GM18951 (cell line): Measurements from ENCODE around the gene GLOD4.
"Not testable (repeated sequence)": the region's sequence is repeated elsewhere in the genome, so short reads cannot be mapped to it uniquely, and the experiment has no call there.

Source experiments
- POLR2A ChIP-seq: IDR thresholded peaks from 4 replicates; pipeline ENCODE4 v1.6.1; 2011; ENCODE audit warnings: mild to moderate bottlenecking; ENCODE audit not compliant: insufficient read length, insufficient read depth; ENCODE audit errors: extremely low read depth
- in situ Hi-C: fragments of 300-500 bp; cut with MboI; formaldehyde crosslinking; loops from one replicate; pipeline ENCODE4 v1.12.0; 2022; ENCODE audit warnings: low sequenced_read_pairs, mixed read lengths, inconsistent platforms; ENCODE audit not compliant: unreplicated experiment

GLOD4 gene

DNA sequence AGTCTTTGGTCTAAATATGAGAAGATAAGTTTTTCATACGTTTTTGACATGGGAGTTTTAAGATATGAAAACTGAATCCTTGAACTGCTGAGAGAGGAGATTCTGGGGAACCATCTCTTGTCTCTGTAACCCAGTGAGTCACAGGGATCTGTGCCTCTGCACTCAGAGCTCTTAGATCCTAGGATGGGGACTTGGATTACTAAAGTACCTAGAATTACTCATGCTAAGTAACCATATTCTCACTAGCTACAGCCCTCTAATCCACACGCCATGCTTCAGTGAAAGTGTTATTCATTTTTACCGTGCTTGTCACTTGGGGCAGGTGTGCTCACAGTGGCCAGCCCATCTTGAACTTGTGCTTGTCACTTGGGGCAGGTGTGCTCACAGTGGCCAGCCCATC, 2.1 kb upstream of the GLOD4 start:
- no peak for TF ChIP-seq POLR2A
- in situ Hi-C loops, result no loop called here

DNA sequence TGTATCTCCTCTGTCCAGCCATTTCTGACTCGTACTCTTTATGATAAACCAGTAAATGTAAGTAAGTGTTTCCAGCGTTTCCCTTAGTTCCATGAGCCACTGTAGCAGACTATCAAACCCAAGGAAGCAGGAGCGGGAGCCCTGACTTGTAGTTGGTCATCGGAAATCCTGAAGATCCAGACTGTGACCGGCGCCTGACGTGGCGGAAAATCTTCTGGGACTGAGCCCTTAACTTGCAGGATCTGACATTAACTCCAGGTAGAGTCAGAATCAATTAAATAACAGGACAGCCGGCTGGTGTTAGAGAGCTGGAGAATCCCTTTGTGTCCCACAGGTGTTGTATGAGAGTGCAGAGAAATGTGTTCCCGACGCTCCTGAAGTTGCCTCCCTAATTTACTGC, 4.0 kb downstream of the GLOD4 start:
- in situ Hi-C loops, result no loop called here
- TF ChIP-seq POLR2A, result no peak

DNA sequence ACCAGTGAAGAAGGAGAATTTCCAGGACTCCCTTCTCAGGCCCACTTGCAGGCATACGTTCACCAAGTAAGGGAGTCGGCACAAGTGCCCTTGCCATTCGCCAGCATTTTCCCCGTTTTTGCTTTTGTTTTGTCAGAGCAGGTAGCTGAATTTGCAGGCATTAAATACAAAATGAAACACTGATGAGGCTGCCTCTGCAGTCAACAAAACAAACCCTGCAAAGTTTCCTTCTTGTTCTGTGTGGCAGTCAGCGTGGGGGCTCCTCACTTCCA, 7.8 kb downstream of the GLOD4 start:
- in situ Hi-C loops, result no loop called here
- no peak for TF ChIP-seq POLR2A

DNA sequence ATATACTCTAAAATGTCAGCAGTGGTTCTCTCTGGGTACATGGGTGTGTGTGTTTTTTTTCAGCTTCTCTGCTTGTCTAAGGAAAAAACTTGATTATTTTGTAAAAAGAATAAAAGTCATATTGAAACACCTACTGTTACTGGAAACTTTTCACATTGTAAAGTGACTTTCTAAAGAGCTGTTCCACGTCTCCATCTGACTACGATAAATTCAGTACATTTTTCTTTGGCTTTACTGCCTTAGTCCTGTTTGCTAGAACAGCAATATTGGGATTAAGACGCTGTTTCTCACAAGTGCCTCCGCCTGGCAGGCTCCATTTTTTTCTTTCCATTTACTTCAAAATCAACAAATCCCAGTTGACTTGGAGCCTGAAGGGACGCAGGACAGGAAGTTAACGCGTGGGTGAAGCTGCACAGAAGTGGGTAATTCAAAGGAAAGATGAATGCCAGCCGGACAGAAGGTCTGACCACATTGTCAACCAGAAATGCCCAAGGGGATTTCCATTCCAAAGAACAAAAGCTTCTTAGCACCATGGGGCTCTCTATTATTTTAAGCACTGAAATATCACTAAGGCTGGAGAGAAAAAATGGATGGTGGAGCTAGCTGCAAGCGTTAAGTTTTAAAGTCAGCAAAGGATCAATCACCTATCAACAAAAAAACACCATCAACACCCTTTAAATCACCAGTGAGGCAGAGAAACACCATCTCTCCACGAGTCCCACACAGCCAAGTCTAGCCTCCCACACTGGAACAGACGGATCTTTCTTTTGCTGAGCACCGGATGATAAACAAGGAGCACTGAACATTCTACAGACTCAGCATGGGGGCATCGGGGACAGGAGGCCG, 8.4 kb downstream of the GLOD4 start:
- TF ChIP-seq POLR2A, result no peak
- in situ Hi-C loops, result no loop called here

DNA sequence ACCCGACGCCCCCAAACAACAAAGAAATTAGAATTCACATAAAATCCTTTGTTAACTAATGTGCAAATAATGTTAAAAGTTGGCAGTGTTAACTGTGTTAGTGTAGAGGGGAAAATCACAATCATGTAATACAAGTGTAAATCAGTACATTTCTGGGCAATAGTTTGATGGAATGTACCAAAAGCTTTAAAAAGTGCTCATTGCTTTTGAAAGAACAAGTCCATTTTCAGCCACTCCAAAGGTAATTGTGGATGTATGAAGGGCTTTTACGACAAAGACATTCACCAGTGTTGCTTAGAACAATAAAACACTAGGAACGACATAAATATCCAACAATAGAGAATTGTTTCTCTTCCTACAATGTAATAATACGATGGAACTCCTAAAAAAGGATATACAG, 9.1 kb downstream of the GLOD4 start:
- in situ Hi-C loops, result no loop called here
- no peak for TF ChIP-seq POLR2A

DNA sequence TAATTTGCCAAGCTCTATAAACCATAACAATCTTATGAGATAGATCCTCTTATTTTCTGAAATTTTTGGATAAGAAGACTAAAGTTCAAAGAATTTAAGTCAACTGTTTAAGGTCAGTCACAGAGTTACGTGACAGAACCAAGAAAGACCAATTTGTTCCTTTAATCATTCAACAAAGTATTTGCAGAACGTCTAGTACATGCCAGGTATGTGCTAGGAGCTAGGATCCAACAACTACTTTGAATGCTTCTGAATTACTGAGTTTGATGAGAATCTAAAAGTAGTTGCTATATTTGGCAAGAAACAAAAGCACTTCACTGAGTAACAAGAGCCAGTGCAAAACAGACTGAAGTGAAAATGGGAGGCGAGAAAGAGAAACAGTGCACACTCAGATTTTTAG, 15.0 kb downstream of the GLOD4 start:
- no peak for TF ChIP-seq POLR2A
- in situ Hi-C loops, result no loop called here

DNA sequence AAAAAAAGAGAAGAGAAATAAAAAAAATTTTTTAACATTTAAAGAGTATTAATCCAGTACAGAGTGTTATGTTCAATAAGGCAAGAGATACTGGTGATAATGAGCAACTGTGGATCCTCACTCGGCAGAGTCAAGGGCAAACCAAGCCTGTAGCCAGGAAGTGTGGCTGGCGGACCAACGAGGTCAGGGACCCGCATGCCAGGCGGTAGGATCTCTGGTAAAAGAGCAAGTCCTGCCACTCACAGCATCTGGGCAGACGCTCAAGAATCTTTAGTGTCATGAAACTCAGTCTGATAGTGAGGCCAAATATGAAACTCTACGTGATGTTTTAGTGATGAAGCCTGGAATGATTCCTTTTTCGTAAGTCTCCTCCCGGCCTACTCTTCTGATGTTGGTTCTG, 21.7 kb downstream of the GLOD4 start:
- in situ Hi-C loops, result no loop called here
- TF ChIP-seq POLR2A, result no peak

DNA sequence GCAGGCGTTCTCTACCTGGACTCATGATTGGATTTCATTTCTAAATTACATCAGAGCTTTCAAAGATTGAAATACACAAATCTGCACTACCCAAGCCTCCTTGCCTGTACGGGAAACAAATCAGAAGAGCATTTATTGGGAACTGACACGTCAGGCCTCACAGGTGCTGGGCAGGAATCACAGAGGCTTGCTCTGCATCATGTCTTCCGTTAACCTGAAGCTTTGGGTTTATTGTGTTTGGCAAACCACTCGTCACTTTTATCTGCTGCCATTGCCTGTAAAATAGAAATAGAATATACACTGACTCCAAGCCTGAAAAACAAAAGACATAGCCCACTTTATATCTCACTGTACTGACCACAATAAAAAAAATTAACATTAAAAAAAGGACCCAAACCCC, 22.1 kb downstream of the GLOD4 start:
- in situ Hi-C loops, result no loop called here
- no peak for TF ChIP-seq POLR2A

DNA sequence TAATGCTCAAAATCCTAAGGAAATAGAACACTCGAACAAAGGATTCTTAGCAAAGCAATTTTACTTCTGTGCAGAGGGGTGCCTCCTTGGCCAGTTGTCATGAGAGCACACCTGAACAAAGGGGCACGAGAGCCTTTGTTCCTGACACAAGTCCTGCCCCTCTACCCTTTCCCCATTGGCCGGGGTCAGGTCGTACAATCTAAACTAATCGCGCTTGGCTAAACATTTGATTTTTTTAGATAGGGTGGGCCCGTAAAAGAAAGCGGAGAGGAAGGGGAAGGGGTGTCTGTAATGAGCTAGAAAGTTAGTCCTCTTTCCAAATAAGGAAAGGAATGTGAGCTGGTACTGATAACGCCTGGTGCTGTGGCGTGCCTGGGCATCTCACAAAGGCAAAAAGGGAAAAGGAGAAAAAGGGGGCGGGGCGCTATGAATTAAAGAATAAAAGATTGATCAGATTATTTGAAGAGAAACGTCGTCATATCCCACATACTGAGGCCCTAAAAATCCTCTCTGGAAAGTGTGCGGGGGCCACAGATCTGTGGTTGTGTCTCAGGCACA, 26.0 kb downstream of the GLOD4 start:
- in situ Hi-C loops, result not testable (repeated sequence)

DNA sequence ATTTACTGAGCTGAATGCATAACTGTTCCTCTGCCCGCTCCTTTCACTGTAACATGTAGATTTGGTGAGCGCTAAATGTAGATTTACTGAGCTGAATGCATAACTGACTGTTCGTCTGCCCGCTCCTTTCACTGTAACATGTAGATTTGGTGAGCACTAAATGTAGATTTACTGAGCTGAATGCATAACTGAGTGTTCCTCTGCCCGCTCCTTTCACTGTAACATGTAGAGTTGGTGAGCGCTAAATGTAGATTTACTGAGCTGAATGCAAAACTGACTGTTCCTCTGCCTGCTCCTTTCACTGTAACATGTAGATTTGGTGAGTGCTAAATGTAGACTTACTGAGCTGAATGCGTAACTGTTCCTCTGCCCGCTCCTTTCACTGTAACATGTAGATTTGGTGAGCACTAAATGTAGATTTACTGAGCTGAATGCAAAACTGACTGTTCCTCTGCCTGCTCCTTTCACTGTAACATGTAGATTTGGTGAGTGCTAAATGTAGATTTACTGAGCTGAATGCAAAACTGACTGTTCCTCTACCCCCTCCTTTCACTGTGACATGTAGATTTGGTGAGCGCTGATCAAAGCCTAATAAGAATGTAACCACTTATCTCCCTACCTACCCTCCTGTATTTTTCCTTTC, 26.6 kb downstream of the GLOD4 start:
- in situ Hi-C loops, result not testable (repeated sequence)

DNA sequence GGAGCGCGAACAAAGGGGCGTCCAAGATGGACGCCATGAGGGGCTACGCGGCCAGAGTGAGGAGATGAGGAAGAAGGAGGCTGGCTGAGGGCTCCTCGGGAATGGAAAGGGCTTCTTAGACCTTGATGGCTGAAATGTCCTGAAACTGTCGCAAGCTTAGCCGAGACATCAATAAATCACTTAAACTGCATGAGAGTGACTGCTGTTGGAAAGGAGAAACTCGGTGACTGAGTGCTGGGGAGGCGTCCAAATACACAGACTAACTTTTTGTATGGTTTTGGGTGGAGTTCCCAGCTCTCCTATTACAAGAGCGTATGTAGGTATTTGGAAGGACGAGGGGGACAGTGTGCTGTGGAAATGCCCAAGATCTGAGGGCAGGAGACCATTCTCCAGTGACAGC, 28.7 kb downstream of the GLOD4 start:
- in situ Hi-C loops, result no loop called here
- no peak for TF ChIP-seq POLR2A

DNA sequence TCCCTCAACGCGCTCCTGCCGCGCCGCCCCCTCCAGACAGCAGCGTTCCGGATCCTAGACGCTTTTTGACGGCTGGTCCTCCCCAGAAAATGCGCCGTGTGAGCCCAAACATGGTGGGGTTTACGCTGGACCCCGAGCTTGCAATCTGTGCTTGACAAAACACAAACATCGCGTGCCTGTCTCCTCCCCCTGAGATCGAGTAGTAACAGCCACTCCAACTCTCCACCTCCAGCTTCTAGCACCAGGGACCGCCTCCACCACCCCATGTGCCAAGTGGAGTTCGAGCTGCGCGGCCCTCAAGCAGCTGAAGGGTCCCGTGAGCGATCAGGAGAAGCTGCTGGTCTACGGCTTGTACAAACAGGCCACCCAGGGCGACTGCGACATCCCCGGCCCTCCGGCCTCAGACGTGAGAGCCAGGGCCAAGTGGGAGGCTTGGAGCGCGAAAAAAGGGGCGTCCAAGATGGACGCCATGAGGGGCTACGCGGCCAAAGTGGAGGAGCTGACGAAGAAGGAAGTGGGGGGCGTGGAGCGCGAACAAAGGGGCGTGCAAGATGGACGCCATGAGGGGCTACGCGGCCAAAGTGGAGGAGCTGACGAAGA, 29.4 kb downstream of the GLOD4 start:
- in situ Hi-C loops, result no loop called here
- TF ChIP-seq POLR2A, result no peak

DNA sequence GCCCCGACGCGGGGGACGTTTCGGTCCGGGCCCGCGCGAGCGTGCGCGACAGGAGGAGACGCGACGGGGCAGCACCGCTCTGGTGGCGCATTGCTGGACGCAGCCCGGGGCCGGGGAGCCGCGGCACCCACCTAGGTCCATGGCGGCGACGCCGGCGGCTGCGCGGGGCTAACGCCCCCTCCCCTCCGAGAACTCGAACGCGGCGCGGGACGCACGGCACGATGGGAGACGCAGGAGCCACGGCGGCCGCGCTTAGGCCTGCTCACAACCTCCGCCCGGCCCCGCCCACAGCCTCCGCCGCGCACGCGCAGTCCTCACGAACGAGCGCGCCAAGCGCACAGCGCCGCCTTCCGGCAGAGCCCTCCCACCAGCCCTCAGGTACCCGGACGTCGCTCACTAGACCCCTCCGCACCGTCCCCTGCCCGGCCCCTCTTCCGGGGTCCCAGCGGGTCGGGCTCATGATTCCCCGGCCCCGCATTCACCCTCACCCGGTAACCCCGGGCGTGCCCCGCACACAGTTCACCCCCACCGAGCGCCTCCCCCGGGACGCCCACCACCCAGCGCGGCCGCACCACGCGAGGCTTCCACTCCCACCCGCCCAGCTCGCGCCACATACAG, 30.0 kb downstream of the GLOD4 start, which contains the start of gene GEMIN4:
Gene GEMIN4, minus strand, starts transcription at position 263 of the 618 bp plus-strand sequence. Its CDS starts 122 bp downstream, at position 141.
- TF ChIP-seq POLR2A, result peak; percentile 89
- in situ Hi-C loops, result no loop called here

DNA sequence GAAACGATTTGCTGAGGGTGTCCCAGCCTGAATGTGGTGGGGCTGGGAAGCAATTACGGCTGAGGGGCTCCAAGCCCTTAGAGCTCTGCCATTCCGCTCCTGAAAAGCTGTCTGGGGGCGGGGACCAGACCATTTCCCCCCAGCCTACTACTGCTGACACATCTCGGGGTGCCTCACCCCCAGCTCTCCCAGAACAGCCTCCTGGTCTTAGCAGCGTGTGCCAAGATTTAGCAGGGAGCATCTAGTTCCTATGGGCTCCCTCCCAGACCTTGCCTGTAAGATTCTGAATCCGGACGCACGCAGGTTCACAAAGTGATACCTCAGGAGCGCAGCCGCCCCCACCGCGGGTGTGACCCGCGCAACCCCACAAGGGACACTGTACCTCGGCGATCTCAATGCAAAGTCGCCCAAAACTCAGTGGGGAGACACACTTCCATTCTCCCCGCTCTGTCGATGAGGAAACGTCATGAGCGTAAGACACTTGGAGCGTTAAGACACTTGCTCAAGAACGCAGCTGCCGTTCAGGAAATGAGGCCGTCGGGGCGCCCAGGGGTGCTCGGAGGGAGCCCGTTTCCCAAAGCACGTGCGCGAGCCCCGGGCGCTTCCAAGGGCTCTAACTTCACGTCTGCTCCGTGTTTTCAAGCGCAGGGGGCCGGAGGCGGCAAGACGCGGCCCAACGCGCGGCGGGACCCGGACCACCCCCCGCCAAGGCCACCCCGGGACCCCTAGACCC, 30.6 kb downstream of the GLOD4 start:
- in situ Hi-C loops, result no loop called here
- no peak for TF ChIP-seq POLR2A
